Ovary (tissue), 9 donors: ENCODE data around the gene UBE3C. TPM values are rescaled to one million over a fixed set of nuclear protein-coding genes. Genes with fewer than 3 reads are reported as not detected.
"Not testable (repeated sequence)": the region's sequence is repeated elsewhere in the genome, so short reads cannot be mapped to it uniquely, and the experiment has no call there.

Source experiments
- DNase-seq, 5 donors: peaks; one replicate each; pipeline ENCODE4 v3.0.0-alpha.2; 2019 to 2020
- H3K27ac ChIP-seq, 2 donors: fragments of 200-600 bp; one replicate each; pipeline versions ENCODE4 v1.5.1 to v1.8.0; 2019 to 2022
- H3K27me3 ChIP-seq: fragments of 200-600 bp; one replicate; pipeline ENCODE4 v1.8.0; 2022
- H3K36me3 ChIP-seq: fragments of 200-600 bp; sonication (generic); one replicate; pipeline ENCODE4 v1.5.1; 2019
- H3K4me1 ChIP-seq: one replicate; pipeline ENCODE4 v1.8.1; 2013; ENCODE audit warnings: mild to moderate bottlenecking, moderate library complexity; ENCODE audit not compliant: insufficient read depth
- H3K4me3 ChIP-seq: fragments of 200-600 bp; sonication (generic); one replicate; pipeline ENCODE4 v1.5.1; 2017
- H3K9me3 ChIP-seq, 2 donors: fragments of 200-600 bp in 1 of 2; sonication (generic) in 1 of 2; one replicate each; pipeline versions ENCODE4 v1.5.1 to v1.8.1; 2013 to 2019; ENCODE audit warnings: mild to moderate bottlenecking in 1 of 2, moderate library complexity in 1 of 2
- EP300 ChIP-seq: sonication (generic); formaldehyde crosslinking; IDR thresholded peaks from one replicate; pipeline ENCODE4 v1.6.1; 2017; ENCODE audit warnings: antibody characterized with exemption
- POLR2A ChIP-seq: fragments of 450-650 bp; IDR thresholded peaks from one replicate; pipeline ENCODE4 v1.6.1; 2017; ENCODE audit warnings: antibody characterized with exemption, mild to moderate bottlenecking, moderate library complexity
- WGBS, 3 donors: extraction: QIAGEN DNeasy Blood & Tissue Kit in 1 of 3; methylation state at CpG; one replicate each; pipeline versions ENCODE4 v1.1.5 to v1.1.7; 2013 to 2017; 5-methylcytosine and 5-hydroxymethylcytosine counted together
- intact Hi-C, 4 donors: fragments of 100-400 bp; cut with DNase I; formaldehyde crosslinking; loops; one replicate each; pipeline versions ENCODE4 v1.11.0 to v1.15.1; 2022 to 2023
- polyA plus RNA-seq, 2 donors: library from polyadenylated mRNA; stranded (reverse); fragments of 200-250 nt in 1 of 2; fragments of 350-450 nt in 1 of 2; fragmentation: Illumina TruSeq in 1 of 2; extraction: RNeasy Lipid Tissue Mini Kit (QIAGEN cat#74804) in 1 of 2; gene quantifications; one replicate each; pipeline ENCODE4 v1.2.3, GENCODE V29; 2013 to 2014
- total RNA-seq, 7 donors: library from RNA; depleted of rRNA in 2 of 7; stranded (reverse); fragments of >200 nt in 2 of 7; fragmentation: NEBNext Ultra II Directional in 3 of 7; extraction: Animal tissue kit (Norgen Biotek cat#: 25700) in 3 of 7; gene quantifications; one replicate each; pipeline versions ENCODE4 v1.1.0 to v1.2.4, GENCODE V29; 2016 to 2023
- TF ChIP-seq, protein P1 (sequence below), 3 donors: fragments of 450-650 bp in 2 of 3; fragments of 200-600 bp in 1 of 3; IDR thresholded peaks; one replicate each; pipeline versions ENCODE4 v1.5.1 to v1.8.0; 2016 to 2022; ENCODE audit warnings: antibody characterized with exemption in 3 of 3, mild to moderate bottlenecking in 1 of 3
- donor health status: DM: no; HTN: no; CAD: no; lungs with moderate emphysema.
- donor health status: DM: no; HTN: no; CAD: no.
- donor health status: Bipolar disorder and iron deficiency.
- donor health status: DM: yes; HTN: yes; CAD: no.
- donor health status: DM: no; HTN: no; CAD: no.
- donor health status: DM: yes; HTN: yes; CAD: no.

UBE3C gene
- total and polyA plus RNA-seq, 9 donors: 21.5 to 62.7 (median 45.4) TPM

DNA sequence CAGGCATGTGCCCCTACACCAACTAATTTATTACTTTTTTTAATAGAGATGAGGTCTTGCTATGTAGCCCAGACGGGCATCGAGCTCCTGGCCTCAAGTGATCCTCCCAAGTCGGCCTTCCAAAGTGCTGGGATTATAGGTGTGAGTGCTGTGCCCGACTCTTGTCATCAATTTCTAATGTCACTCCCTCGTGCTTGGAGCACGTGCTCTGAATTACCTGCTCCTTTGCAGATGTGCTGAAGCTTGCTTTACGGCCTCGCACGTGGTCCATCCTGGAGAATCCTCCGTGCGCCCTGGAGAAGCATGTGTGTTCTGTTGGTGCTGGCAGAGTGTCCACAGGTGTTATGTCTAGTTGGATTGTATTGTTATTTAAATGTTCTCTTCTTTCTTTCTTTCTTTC lies 11.8 kb upstream of the UBE3C start:
- TF ChIP-seq POLR2A (no peak), EP300 (no peak)
- TF ChIP-seq, protein P1, sequence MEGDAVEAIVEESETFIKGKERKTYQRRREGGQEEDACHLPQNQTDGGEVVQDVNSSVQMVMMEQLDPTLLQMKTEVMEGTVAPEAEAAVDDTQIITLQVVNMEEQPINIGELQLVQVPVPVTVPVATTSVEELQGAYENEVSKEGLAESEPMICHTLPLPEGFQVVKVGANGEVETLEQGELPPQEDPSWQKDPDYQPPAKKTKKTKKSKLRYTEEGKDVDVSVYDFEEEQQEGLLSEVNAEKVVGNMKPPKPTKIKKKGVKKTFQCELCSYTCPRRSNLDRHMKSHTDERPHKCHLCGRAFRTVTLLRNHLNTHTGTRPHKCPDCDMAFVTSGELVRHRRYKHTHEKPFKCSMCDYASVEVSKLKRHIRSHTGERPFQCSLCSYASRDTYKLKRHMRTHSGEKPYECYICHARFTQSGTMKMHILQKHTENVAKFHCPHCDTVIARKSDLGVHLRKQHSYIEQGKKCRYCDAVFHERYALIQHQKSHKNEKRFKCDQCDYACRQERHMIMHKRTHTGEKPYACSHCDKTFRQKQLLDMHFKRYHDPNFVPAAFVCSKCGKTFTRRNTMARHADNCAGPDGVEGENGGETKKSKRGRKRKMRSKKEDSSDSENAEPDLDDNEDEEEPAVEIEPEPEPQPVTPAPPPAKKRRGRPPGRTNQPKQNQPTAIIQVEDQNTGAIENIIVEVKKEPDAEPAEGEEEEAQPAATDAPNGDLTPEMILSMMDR (IDR thresholded peaks at IDR 0.05): no peak
- Histone ChIP-seq H3K9me3 (no peaks in the 10 kb centered on the region), H3K27me3 (no peaks in the 10 kb centered on the region), H3K36me3 (no peaks in the 10 kb centered on the region), H3K4me3 (no peak overlapping the region), H3K4me1 (no peaks in the 10 kb centered on the region), H3K27ac (no peak overlapping the region)
- no peak for DNase-seq
- intact Hi-C loops: no loop called here
- WGBS, 3 donors: 84 to 87% (median 85%) methylated on average over 11 of the region's 11 CpGs

DNA sequence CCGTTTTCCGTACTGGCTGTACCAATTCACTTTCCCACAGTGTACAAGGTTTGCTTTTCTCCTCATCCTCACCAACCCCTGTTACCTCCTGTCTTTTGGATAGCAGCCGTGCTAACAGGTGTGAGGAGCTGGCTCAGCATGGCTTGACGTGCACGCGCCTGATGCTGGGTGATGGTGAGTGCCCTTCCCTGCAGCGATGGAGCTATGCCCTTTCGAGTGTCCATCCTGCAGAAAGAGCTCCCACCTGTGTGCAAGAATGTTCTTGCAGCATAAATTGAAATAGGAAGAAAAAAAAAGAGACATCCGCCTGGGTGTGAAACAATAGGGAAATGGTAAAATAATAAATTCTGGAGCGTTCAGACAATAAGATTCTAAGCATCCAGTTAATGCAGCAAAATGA lies 9.5 kb upstream of the UBE3C start:
- no peaks in the 10 kb centered on the region for H3K9me3 ChIP-seq
- H3K27me3 ChIP-seq: no peaks in the 10 kb centered on the region
- DNase-seq: no peak
- no peaks in the 10 kb centered on the region for H3K4me1 ChIP-seq
- WGBS, 3 donors: 78 to 85% (median 80%) methylated on average over 10 of the region's 10 CpGs
- intact Hi-C loops: no loop called here
- H3K4me3 ChIP-seq: no peak overlapping the region
- H3K27ac ChIP-seq: no peak overlapping the region
- TF ChIP-seq, protein P1 (IDR thresholded peaks at IDR 0.05): no peak
- TF ChIP-seq EP300 (no peak), POLR2A (no peak)
- no peaks in the 10 kb centered on the region for H3K36me3 ChIP-seq

DNA sequence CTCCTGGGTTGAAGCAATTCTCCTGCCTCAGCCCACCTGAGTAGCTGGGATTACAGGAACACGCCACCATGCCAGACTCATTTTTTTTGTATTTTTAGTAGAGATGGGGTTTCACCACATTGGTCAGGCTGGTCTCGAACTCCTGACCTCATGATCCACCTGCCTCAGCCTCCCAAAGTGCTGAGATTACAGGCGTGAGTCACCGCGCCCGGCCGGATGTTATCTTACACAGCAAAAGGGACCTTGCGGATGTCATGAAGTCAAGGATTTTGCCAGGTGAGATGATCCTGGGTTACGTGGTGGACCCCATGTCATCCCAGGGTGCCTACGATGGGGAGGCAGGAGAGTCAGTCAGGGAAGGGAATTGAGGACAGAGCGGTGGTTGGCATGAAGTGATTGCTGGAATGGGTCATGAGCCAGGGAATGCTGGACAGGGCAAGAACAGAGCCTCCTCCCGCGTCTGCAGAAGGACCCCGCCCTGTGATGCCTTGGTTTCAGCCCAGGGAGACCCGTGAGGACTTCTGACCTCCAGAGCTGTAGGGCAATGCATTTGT lies 8.7 kb upstream of the UBE3C start:
- no peak for TF ChIP-seq POLR2A
- TF ChIP-seq EP300: no peak
- TF ChIP-seq, protein P1 (IDR thresholded peaks at IDR 0.05): no peak

DNA sequence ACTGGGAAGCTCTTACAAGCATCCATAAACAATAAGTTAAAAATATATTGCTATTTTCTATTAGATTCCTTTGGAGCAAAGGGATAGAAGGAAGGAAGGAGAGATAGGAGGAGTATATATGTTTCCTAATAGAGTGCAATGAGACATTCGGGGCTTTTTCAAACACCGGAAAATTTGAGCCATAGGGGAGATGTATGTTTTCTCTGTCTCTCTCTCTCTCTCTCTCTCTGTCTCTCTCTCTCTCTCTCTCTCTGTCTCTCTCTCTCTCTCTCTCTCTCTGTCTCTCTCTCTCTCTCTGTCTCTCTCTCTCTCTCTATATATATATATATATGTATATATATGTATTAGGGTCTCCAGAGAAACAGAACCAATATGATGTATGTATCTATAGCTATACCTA lies 7.9 kb upstream of the UBE3C start:
- intact Hi-C loops, H3K9me3 ChIP-seq: not testable (repeated sequence)

More for the DNA sequence above, 8.7 kb upstream of the UBE3C start:
- H3K36me3 ChIP-seq: no peaks in the 10 kb centered on the region
- no peak overlapping the region for H3K27ac ChIP-seq
- no peaks in the 10 kb centered on the region for H3K27me3 ChIP-seq
- H3K4me1 ChIP-seq: no peaks in the 10 kb centered on the region
- WGBS, 3 donors: 69 to 84% (median 76%) methylated on average over 15 of the region's 15 CpGs
- no peaks in the 10 kb centered on the region for H3K9me3 ChIP-seq
- intact Hi-C loops: no loop called here
- no peak overlapping the region for H3K4me3 ChIP-seq
- DNase-seq: no peak

DNA sequence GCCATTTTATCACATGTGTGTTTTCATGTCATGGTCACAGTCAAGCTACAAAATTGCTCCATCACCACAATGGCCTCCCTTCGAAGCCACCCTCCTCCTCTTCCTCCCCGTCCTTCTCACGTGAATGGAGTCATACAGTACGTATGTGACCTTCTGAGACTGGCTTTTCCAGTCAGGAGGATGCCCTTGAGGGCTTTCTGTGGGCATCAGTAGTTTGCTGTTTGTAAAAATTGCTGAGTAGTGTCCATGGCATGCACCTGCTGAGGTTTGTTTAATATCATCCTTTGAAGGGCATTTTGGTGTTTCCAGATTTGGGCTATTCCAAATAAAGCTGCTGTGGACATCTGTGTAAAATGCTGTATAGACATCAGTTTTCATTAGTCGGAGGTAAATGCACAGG lies 5.9 kb upstream of the UBE3C start:
- Histone ChIP-seq H3K27ac (no peak overlapping the region), H3K4me3 (no peak overlapping the region), H3K4me1 (no peaks in the 10 kb centered on the region), H3K36me3 (no peaks in the 10 kb centered on the region), H3K27me3 (no peaks in the 10 kb centered on the region), H3K9me3 (no peaks in the 10 kb centered on the region)
- 76 to 85% (median 79%) methylated on average over 5 of the region's 5 CpGs for WGBS, 3 donors
- no peak for TF ChIP-seq POLR2A
- TF ChIP-seq, protein P1 (IDR thresholded peaks at IDR 0.05): no peak
- no peak for TF ChIP-seq EP300
- intact Hi-C loops: no loop called here
- DNase-seq: no peak

More for the DNA sequence above, 7.9 kb upstream of the UBE3C start:
- not testable (repeated sequence) for H3K27me3 ChIP-seq, H3K4me3 ChIP-seq, H3K36me3 ChIP-seq, H3K4me1 ChIP-seq, H3K27ac ChIP-seq, DNase-seq
- WGBS, 3 donors: 85 to 90% (median 86%) methylated on average over 2 of the region's 2 CpGs
